ENCODE results near the gene NOP9.
"Not testable (repeated sequence)": the region's sequence is repeated elsewhere in the genome, so short reads cannot be mapped to it uniquely, and the experiment has no call there.

Gene NOP9

GRCh38 chr14:24325963-24326362, 26.3 kb downstream of the NOP9 start:
- no peak for DNase-seq

GRCh38 chr14:24327303-24327702, 27.7 kb downstream of the NOP9 start:
- no peak for DNase-seq

- not testable (repeated sequence) for DNase-seq
Measured at GRCh38 chr14:24327914-24328313, 28.3 kb downstream of the NOP9 start.

GRCh38 chr14:24329073-24329663, 29.5 kb downstream of the NOP9 start:
- no peak for DNase-seq

GRCh38 chr14:24329736-24330135, 30.1 kb downstream of the NOP9 start:
- DNase-seq, result no peak

GRCh38 chr14:24330973-24331674, 31.5 kb downstream of the NOP9 start:
- DNase-seq, result no peak

GRCh38 chr14:24331731-24332267, 32.1 kb downstream of the NOP9 start:
- DNase-seq, result peak; percentile 60

- peak; percentile 77 for DNase-seq
Measured at GRCh38 chr14:24332268-24332993, 32.8 kb downstream of the NOP9 start.

- peak; percentile 80 for DNase-seq
Measured at GRCh38 chr14:24334431-24335291, 35.0 kb downstream of the NOP9 start, which contains the start of gene ADCY4. Gene ADCY4, minus strand, starts transcription at chr14:24335071. Its CDS starts 419 bp downstream, at chr14:24334652.

GRCh38 chr14:24335461-24336171, 36.0 kb downstream of the NOP9 start:
- no peak for DNase-seq

- no peak for DNase-seq
Measured at GRCh38 chr14:24337144-24337823, 37.6 kb downstream of the NOP9 start.

- DNase-seq, result no peak
Measured at GRCh38 chr14:24337824-24338175, 38.1 kb downstream of the NOP9 start.

GRCh38 chr14:24338843-24339242, 39.2 kb downstream of the NOP9 start:
- DNase-seq, result no peak

- peak; percentile 60 for DNase-seq
Measured at GRCh38 chr14:24339284-24340151, 39.9 kb downstream of the NOP9 start, which contains the start of gene RIPK3. Gene RIPK3, minus strand, starts transcription at chr14:24339991. Its CDS starts 165 bp downstream, at chr14:24339826.

GRCh38 chr14:24340606-24341005, 41.0 kb downstream of the NOP9 start:
- DNase-seq, result no peak

- DNase-seq, result no peak
Measured at GRCh38 chr14:24342889-24343288, 43.2 kb downstream of the NOP9 start.

GRCh38 chr14:24343795-24344660, 44.4 kb downstream of the NOP9 start:
- no peak for DNase-seq

- no peak for DNase-seq
Measured at GRCh38 chr14:24347134-24347533, 47.5 kb downstream of the NOP9 start.

GRCh38 chr14:24348186-24348585, 48.5 kb downstream of the NOP9 start:
- DNase-seq, result no peak

Measured in right kidney (tissue), 1 donor.